HG03432 (cell line): Measurements from ENCODE around the gene SYT14.
"Not testable (repeated sequence)": the region's sequence is repeated elsewhere in the genome, so short reads cannot be mapped to it uniquely, and the experiment has no call there.

Experiments used
- ATAC-seq: cut with Tn5 transposase; IDR thresholded peaks from one replicate; pipeline ENCODE4 v1.9.1; 2021; ENCODE audit warnings: mild to moderate bottlenecking, moderate library complexity; ENCODE audit not compliant: unreplicated experiment

SYT14 gene

DNA sequence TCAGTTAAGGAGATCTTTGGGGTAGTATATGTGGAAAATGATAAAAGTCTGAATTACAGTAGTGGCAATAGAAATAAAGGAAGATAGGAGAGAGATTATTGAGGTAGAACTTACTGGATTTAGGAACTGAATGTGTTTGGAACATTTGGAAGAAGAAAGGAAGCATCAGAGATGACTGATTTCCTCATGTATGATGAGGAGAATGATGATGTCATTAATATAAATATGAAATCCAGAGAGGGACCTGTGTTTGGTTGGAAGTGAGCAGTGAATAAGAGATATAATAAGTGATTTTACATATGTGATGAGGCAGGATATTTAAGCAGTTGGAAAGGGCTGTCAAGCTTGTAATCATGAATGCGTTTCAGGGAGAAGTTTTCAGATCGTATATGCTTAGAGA is 86.3 kb downstream of the SYT14 start:
- ATAC-seq, result no peak

DNA sequence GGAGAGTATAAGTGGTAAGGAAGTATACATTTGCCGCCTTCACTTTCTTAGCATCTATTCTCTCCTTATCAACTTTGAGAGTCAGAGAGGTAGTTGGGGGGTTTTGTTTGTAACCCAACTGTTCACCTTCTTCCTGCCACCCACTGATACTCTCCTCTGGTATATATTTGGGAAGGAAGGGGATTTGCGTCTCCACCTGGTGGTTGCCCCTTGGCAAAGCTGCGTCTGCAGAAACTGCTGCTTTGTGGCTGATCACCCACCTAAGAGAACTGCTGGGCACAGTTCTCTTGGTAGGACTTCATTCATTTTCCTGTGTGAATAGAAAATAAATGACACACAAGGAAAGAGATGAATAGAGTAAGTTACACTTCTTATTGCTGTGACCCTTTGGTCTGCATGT is 87.0 kb downstream of the SYT14 start:
- no peak for ATAC-seq

DNA sequence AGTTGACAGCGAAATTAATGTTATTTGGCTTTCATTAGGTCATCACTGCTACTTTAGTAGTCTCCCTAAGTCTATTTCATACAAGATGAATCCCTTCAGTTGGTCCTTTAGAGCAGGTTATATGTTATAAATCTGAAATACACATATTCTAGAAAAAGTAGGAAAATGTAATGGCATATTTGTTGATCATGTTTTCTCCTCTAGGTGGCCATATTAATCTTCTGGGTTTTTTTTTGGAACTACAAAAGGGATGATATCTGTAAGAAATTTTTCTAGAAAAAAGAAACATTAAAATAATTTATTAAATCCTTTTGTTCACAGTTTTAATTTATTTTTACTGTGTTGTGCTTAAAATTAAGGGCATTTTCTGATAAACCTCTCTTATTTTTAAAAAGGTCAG is 87.9 kb downstream of the SYT14 start:
- ATAC-seq, result no peak

DNA sequence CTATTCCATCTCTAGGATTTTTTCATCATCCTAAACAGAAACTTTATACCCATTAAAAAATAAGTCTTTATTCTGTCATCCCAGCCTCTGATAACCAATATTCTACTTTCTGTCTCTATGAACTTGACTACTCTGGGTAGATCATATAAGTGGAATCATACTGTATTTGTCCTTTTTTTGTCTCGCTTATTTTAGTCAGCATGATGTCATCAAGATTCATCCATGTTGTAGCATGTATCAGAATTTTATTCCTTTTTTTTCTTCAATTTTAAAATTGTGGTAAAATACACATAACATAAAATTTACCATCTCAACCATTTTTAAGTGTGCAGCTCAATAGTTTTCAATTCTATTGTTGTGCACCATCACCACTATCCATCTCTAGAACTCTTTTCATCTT is 90.0 kb downstream of the SYT14 start:
- no peak for ATAC-seq

DNA sequence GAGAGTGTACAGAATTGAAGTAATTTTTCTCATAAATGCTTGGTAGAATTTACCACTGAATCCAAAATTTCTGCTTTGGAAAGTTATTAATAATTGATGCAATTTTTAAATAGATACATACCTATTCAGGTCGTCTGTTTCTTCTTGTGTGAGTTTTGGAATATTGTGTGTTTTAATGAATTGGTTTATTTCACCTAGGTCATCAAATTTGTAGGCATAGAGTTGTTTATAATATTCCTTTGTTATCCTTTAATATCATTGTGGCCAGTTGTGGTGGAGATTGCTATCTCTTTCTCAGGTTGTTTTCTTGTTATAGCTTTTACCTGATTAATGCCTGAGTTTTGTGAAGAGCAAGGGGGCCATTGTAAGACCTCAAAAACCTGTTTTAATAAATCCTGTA is 93.5 kb downstream of the SYT14 start:
- no peak for ATAC-seq

DNA sequence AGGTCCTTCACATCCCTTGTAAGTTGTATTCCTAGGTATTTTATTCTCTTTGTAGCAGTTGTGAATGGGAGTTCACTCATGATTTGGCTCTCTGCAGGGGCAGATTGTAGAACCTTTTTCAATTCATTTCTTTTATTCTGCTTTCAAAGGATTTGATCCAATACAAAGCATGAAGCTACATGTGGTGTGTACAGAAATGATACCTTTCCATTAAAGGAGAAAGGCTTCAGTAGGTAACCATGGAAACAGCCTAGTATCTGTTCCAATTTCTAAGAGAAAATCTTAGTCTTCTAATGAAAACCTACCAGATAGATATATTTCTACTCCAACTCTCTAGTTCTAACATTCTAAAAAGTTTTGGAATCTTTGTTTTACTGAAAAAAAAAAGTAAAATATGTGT is 105.0 kb downstream of the SYT14 start:
- ATAC-seq, result no peak

DNA sequence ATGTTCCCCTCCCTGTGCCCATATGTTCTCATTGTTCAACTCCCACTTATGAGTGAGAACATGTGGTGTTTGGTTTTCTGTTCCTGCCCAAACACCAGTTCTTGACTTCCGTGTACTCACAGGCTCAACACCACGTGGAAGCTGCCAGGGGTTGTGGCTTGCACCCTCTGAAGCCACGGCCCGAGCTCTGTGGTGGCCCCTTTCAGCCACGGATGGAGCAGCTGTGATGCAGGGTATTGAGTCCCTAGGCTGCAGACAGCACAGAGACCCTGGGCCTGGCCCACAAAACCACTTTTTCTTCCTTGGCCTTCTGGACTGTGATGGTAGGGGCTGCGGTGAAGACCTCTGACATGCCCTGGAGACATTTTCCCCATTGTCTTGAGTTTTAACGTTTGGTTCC is 111.6 kb downstream of the SYT14 start:
- ATAC-seq, result no peak

DNA sequence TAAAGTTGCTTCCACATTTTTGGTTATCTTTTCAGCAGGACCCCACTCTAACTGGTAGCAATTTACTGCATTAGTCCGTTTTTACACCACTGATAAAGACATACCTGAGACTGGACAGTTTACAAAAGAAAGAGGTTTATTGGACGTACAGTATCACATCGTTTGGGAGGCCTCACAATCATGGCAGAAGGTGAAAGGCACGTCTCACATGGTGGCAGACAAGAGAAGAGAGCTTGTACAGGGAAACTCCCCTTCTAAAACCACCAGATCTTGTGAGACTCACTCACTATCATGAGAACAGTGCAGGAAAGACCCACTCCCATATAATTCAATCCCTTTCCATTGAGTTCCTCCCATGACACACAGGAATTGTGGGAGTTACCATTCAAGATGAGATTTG is 112.5 kb downstream of the SYT14 start:
- not testable (repeated sequence) for ATAC-seq

DNA sequence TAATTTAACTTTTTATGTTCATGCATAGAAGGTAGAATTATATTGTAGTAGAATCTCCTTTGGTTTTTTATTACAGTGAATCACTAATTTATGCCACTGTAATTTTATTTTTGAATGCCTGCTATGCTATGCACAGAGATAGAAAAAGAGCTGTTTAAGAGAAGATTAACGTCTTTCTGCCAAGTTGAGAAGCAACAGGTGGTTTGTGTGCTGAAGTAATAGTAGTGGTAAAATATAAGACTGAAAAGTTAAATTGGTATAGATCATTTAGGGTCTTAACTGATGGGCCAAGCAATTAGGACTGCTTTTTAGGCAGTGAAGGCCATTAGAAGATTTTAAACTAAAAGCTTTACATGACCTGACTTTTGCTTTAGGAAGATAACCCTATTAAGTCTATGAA is 115.1 kb downstream of the SYT14 start:
- no peak for ATAC-seq

DNA sequence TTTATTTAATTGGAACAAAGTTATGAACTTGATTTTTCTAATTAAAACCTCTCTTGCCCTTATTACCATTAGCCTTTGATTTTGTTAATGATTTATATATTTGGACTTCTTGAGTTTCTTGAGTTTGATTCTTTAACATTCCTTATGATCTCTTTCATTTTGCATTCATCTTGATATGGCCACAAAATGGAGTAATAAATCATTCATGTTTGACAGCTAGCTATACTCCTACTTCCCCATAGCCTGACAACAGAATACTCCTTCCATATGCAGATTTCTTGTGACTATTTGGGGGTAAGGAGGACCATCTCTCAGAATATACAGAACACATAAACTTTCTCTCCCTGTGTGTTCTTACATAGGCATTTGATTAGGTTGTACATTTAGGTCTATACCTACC is 119.6 kb downstream of the SYT14 start:
- no peak for ATAC-seq

DNA sequence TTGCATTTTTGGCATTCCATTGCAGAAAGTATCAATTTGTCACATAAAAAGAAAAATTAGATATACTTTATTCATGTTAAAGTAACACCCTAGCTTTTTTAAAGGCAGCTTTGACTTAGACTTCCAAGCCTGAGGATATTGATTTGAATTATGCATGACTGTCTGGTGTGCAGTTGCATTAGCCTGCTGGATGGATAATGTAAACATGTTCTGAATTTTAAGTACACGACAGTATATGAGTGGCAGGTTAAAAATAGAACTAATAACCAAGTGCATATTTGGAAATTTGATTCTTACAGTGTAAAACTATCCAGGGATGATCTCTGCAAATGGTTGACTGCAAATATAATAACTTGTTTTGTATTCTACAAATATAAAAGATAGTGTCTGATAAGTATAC is 124.0 kb downstream of the SYT14 start:
- no peak for ATAC-seq

DNA sequence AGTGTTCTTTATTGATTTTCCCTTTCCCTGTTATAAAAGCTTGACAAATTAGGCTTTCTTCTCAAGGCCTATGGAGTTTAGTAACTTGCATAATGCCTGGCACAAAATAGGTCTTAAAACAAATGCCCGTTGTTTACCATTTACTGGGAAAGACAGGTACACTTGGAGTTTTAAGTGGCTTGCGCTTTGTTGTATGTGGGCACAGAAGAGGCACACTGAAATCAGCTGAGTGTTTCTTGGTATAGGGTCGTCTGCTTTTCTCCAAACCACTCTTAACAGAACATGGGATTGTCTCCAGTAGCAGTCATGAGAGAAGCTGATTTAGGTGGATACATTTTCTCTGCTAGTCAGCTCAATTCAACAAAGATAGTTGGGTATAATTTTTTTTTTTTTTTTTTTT is 132.5 kb downstream of the SYT14 start:
- no peak for ATAC-seq

DNA sequence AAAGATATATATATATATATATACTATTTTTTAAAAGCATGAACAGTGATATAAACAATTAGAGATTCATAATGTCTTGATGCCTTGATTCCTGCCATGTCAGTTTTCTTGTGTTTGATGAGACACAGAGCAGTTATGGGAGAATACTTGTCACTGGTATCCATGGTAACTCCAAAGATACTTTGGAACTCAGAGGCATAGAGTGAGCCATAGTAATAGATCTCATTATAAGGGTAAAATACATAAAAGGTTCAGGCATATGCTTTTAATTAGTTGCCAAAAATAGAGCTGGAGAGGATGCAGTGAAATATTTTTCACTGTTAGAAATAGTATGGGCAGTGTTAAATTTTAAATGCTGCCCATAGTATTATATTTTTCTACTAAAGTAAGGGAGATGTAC is 134.1 kb downstream of the SYT14 start:
- ATAC-seq, result no peak

DNA sequence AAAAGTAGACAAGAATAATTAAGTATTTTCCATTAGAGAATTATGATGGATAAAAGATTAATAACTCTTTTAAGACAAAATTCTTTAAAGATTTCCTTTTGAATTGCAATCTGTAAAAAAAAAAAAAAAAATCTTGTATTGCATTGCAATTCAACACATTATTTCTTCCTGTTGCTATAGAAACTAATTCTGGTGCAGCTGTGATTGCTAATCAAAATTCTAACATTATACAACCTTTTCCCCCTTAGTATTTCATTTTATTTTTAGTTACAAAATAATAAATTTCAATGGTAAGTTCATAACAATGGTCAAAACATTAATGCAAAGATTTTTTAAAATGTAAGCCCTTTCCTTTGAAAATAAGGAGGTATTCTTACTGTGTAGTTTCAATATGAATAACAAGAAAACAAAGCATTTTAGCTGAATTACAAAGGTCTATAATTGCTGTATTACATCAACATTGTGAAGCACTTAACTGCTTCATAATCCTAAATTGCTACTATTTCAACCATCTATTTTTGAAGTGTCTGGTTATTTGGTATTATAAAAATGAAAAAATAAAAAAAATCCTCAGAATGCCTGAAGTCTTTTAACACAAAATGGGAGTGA is 135.0 kb downstream of the SYT14 start:
- no peak for ATAC-seq

DNA sequence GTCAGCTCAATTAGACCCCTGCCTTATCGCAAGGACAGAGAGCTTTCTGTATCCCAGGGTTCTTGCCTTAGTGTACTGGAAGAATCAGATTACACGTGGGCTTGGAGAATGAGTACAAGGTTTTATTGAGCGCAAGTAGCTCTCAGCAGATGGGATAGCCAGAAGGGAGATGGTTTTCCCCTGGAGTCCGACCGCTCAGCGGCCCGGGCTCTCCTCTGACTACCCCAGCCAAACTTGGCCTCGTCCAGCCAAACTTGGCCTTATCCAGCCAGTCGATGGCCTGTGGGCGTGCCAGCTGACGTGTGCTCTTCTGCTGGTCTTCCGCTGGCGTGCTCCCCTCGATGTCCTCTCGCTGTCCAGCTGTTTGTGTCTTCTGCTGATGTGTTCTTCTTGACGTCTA is 136.9 kb downstream of the SYT14 start:
- ATAC-seq, result no peak

DNA sequence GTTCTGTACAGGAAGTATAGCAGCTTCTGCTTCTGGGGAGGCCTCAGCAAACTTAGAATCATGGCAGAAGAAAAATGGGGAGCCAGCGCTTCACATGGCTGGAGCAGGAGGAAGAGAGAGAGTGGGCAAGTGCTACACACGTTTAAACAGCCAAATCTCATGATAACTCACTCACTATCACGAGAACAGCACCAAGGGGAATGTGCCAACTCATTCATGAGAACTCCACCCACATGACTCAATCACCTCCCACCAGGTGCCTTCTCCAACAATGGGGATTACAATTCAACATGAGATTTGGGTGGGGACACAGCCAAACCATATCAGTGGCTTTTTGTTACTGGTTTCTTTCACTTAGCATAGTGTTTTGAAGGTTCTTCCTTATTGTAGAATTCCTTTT is 138.6 kb downstream of the SYT14 start:
- no peak for ATAC-seq

DNA sequence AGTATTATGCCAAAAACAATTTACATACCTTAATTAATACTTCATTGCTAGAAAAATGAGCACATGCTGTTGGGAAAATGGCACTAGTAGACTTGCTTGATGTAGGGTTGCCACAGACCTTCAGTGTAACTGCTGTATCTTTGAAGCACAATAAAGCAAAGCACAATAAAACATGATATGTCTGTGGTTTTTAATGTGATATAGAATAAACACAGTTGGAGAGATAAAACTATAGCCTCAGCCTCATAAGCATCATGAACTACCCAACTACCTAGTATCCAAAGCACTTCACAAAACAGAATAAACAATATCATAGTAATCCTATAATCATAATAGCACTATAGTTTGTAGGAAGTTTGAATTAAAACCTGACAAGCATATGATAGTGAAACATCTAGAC is 143.5 kb downstream of the SYT14 start:
- ATAC-seq, result no peak

DNA sequence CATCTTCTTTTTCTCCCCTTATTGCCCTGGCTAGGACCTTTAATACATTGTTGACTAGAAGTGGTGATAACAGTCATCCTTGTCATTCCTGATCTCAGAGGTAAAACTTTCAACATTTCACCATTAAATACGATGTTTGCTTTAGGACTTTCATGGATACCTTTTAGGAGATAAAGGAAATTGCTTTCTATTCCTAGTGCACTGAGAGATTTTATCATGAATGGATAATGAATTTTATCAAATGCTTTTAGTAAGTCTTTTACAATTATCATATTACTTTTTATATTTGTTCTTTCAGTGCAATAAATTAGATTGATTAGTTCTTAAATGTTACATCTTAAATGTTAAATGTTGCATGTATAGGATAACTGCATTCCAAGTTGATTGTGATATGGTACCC is 147.3 kb downstream of the SYT14 start:
- no peak for ATAC-seq

DNA sequence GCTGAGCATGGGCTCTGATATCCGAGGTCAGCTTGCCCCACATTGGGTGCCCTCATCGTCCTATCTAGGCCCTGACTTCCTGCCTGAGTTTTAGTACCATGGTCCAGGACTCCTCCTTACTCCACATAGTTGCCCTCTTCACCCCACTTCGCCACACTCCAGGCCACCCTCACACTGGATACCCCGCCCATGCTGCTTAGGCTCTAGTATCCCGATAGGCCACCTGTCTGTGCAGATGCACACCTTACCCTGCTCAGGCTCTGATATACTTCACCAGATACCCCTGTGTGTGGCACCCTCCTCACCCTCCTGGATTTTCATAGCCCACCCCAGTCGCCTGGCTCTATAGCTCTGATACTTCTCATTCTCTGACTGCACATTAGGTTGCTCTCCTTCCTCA is 149.0 kb downstream of the SYT14 start:
- no peak for ATAC-seq

DNA sequence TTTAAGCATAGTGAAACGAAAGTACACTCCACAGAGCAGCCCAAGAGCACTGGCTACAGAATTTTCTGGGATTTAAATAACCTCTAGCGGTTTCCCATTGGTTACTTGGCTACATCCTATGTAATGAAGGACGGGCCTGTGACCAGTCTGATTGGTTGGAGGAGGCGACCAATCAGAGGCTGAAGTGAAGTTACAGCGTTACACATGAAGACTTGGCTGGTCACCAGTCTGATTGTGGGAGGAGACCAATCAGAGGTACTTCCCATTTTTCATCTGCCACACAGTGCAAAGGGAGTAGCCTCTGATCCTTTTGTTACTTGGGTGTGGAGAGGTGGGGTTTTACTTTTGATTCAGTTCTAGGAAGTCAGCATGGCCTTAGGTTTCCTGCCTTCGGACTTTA is 151.8 kb downstream of the SYT14 start:
- ATAC-seq, result no peak

DNA sequence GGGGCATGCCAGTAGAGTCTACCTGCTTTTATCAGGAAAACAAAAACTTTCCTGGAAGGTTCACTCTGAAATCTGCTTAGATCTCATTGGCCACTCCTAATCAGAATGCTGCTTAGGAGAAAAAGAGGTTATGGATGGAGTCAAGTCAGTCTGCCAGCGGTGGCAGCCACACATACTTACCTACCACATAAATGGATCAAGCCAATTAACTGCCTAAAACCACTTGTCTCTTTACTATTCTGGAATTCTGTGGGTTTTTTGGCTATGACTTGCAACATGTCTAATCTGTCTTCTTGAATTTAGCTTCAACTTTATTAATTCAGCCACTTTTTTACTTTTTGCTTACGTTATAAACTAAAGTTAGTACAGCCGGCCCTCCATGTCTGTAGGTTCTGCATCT is 154.3 kb downstream of the SYT14 start:
- ATAC-seq, result no peak

DNA sequence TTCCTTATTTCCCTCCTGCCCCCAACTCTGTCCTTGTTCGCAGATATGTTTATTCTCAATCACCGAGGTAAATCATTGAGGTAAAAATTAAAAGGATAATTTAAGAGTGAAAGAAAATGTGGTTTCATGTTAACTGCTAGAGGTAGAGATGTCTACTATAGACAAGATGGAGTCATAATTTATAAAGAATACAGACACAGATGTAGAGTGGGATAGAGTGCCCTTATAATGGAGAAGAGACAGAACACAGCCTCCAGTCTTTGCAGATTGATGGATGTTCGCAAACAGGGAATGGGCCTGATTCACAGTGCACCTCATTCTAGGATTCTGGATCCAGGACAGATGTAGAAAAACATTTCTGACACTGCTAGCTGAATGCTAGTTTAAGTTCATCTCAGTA is 155.4 kb downstream of the SYT14 start:
- ATAC-seq, result no peak

DNA sequence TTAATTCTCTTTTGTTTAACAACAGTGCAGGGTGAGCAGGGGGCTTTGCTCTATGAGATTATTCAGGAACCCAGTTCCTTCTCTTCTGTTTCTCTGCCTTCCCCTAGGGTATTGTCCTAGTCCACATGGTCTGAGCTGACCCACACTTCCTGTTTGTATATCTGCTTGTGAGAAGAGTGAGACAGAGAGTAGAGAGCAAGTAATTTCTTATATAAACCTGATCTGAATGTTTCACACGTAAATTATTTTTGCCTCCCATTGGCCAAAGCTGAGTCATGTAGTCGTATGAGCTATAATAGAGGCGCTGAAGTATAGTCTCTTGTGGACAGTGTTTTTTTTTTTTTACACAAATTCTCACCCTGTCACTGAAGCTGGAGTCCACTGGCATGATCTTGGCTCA is 160.3 kb downstream of the SYT14 start:
- no peak for ATAC-seq

DNA sequence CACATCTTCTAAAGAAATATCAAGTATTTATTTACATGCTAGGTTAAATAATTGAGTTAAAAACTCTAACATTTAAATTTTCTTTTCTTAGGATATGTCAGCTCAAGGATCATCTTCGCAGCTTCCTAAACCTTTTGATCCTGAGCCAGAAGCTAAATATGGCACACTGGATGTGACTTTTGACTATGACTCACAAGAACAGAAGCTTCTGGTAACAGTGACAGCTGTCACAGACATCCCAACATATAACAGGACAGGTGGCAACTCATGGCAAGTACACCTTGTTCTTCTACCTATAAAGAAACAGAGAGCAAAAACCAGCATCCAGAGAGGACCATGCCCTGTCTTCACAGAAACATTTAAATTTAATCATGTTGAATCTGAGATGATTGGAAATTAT is 161.9 kb downstream of the SYT14 start:
- no peak for ATAC-seq
